NCI-H2196 (cell line): ENCODE measurements around the gene SLC29A3.
"Not testable (repeated sequence)": the region's sequence is repeated elsewhere in the genome, so short reads cannot be mapped to it uniquely, and the experiment has no call there.

ENCODE experiments used
- DNase-seq: peaks from one replicate; lab custom pipeline; 2025; ENCODE audit not compliant: unreplicated experiment; lab: John Stamatoyannopoulos, UW

Gene SLC29A3

DNA sequence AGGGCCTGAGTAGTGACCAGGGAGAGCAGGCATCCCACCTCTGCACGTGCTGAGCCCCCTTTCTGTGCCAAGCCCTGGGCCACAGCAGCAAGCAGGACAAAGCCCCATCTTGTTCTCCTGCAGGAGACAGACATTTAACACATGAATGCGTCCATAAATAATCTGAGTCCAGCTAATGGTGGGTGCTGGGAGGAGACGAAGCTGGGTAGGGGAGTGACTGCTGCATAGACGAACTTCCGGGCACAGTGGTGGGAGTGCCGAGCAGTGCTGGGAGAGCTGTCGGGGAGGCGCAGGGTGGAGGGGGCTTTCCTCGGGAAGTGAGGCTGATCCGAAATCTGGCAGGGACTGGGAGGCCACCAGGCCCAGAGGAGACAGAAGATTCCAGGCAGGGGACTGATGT, 35.2 kb upstream of the SLC29A3 start:
- no peak for DNase-seq

DNA sequence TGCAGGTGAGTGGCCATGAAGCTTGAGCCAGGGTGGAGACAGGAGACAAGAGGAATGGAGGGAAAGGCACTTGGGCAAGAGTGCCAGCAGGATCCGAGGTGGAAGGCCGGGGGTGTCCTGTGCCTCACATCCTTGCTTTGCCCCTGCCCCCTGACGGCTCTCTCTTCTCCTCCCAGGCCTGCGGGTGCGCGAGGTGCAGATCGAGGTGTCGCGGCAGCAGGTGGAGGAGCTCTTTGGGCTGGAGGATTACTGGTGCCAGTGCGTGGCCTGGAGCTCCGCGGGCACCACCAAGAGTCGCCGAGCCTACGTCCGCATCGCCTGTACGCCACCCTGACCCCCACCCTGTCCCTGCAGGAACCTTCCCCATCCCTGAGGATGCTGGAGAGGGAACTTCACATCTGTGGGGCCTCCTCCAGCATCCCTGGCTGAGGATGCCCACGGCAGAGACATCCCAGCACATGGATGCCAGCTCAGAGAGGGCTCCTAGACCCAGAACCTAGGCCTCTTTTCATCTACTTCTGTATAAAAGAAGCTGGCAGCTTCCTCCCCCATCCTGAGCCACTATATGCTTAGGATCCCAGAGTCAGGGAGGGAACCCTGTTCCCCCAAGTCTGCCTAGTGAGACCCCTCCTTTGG, 34.4 kb upstream of the SLC29A3 start:
- DNase-seq = no peak

DNA sequence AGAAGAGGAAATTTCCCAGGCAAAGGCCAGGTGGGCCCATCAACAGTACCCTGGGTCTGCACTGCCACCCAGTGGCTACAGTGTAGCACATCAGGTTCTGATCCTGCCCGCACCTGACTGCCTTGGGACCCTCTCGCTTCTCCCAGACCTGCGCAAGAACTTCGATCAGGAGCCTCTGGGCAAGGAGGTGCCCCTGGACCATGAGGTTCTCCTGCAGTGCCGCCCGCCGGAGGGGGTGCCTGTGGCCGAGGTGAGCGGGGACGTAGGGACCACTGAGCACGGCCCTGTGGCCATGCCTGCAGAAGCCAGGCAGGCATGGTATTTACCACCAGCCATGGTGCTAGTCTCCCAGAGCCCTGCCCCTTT, 33.9 kb upstream of the SLC29A3 start:
- peak; percentile 24 for DNase-seq

DNA sequence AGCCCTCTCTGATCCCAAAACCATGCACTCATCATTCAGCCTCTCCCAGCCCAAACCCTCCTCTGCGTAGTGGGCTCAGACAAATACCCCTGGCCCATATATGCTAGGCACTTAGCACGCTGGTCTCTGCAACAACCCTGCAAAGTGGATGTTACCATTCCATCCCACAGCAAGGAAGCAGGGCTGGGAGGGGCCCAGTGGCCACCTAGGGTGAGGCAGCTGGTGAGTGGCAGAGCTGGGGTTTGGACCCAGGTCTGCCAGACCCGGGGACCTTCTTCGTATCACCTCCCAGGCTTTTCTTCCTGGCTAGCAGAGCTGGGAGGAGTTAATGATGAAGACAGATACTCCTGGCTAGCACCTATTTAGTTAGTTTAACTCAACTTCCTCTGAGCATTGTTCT, 33.1 kb upstream of the SLC29A3 start:
- DNase-seq = no peak

DNA sequence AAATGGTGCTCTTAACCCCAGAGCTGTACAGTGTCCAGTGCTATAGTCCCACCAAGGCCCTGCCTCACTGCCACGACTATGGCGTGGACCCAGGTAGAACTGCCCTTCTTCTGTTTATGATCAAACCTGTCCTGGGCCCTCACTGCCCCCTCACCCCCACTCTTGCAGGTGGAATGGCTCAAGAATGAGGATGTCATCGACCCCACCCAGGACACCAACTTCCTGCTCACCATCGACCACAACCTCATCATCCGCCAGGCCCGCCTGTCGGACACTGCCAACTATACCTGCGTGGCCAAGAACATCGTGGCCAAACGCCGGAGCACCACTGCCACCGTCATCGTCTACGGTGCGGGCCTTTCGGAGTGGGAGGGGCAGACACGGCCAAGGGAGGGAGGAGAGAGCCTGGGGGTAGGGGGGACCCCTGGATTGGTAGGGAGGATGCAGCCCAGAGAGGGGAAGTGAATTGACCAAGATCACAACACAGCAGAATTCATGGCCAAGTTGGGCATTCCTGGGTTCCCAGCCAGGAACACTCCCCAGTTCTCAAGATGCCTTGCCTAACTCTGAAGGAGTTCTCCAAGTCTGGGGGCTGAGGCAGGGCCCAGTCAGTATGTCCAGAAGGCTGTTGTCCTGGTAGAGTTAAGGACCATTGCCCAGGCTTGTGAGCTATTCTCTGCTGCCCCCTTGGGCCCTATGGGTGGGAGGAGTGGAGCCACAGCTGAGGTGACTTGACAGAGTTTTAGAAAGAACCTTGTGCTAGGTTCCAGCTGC, 32.4 kb upstream of the SLC29A3 start:
- no peak for DNase-seq

DNA sequence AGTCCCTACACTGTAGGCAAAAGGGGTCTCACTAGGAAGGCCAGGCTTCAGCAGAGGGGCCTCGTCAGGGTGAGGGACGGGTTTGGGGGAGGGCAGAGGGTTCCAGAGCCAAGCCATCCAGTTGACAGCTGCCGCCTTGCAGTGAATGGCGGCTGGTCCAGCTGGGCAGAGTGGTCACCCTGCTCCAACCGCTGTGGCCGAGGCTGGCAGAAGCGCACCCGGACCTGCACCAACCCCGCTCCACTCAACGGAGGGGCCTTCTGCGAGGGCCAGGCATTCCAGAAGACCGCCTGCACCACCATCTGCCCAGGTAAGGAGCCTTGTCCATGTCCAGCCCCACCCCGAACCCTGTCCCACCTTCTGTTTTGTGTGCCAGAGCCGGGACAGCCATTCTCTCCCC, 31.6 kb upstream of the SLC29A3 start:
- no peak for DNase-seq

DNA sequence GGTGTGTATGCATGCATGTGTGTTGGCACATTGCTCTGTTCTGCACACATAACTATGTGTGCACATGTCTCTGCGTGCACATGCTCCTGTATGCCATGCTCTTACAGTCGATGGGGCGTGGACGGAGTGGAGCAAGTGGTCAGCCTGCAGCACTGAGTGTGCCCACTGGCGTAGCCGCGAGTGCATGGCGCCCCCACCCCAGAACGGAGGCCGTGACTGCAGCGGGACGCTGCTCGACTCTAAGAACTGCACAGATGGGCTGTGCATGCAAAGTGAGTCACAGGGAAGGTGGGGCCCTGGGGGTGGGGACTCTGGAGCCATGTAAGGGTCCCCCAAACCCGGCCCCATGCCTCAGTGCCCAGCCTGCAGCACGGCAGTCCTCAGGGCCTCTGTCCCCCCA, 30.6 kb upstream of the SLC29A3 start:
- DNase-seq = no peak

DNA sequence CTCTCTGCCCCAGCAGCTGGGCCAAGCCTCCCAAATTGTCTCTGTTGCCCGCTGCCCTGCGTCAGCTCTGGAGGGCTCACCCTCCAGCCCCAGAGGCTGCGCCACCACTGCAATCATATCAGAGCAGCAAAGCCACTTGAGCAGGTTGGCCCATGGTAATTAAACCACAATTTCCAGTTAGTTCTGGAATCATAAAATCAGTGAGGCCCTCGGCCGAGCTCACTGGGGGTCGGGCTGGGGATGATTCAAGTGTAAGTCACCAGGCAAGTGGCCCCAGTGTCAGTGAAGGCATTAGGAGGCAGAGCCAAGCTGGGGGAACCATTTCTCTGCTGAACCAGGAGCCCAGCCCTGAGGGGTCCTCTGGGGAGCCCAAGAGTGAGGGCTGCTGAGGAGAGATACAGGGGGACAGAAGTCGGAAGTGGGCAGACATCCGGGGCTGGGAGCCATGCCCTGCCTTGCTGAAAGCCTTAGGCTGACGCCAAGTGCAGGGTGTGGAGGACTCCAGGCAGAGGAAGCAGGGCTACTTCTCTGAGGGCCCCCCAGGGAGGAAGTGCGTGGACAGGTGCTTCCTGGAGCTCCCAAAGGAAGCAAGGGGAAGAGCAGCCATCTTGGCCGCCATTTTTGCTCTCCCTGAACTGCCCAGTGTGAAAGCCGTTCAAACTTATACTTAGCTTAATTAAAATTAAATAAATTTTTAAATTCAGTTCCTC, 29.5 kb upstream of the SLC29A3 start:
- DNase-seq = no peak

DNA sequence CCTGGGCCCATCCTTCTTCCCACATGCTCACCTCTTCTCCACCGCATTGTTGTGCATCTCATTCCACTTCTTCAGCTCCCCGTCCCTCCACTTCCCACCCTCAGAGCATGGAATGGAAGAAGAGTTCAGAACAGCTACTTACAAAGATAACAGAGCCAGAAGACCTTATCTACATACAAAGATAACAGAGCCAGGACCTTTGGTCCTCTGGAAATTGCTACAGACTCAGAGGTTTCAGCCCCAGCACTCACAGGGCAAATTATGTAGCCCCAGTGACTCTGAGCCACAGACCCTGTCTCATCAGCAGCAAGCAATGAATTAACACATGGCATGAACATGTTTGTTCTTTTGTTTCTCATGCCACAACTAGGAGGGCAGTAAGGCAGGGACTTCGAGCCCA, 28.7 kb upstream of the SLC29A3 start:
- DNase-seq = no peak

DNA sequence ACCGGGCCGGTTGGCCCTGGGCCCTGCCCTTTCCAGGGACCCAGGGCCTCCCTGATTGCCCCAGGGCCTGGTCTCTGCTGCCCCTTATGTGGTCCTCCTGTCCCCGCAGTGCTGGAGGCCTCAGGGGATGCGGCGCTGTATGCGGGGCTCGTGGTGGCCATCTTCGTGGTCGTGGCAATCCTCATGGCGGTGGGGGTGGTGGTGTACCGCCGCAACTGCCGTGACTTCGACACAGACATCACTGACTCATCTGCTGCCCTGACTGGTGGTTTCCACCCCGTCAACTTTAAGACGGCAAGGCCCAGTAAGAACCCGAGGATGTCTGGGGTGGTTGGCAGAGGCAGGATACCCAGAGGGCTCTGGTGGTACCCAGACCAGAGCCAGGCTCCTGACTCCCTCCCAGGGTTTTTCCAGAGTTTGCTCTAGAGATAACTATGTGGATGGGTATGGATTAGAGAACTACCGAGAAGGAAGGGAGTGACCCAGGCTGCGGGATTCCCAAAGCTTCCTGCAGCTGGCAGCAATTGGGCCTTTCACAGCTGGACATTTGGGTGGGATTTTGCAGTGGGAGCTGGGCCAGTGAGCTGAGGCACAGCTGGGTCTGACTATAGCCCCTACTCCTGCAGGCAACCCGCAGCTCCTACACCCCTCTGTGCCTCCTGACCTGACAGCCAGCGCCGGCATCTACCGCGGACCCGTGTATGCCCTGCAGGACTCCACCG, 28.1 kb upstream of the SLC29A3 start:
- DNase-seq = no peak

DNA sequence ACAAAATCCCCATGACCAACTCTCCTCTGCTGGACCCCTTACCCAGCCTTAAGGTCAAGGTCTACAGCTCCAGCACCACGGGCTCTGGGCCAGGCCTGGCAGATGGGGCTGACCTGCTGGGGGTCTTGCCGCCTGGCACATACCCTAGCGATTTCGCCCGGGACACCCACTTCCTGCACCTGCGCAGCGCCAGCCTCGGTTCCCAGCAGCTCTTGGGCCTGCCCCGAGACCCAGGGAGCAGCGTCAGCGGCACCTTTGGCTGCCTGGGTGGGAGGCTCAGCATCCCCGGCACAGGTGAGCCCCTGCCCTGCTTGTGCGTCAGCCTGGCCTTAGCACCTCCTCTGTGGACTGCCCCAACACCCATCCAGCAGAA, 27.5 kb upstream of the SLC29A3 start:
- no peak for DNase-seq

DNA sequence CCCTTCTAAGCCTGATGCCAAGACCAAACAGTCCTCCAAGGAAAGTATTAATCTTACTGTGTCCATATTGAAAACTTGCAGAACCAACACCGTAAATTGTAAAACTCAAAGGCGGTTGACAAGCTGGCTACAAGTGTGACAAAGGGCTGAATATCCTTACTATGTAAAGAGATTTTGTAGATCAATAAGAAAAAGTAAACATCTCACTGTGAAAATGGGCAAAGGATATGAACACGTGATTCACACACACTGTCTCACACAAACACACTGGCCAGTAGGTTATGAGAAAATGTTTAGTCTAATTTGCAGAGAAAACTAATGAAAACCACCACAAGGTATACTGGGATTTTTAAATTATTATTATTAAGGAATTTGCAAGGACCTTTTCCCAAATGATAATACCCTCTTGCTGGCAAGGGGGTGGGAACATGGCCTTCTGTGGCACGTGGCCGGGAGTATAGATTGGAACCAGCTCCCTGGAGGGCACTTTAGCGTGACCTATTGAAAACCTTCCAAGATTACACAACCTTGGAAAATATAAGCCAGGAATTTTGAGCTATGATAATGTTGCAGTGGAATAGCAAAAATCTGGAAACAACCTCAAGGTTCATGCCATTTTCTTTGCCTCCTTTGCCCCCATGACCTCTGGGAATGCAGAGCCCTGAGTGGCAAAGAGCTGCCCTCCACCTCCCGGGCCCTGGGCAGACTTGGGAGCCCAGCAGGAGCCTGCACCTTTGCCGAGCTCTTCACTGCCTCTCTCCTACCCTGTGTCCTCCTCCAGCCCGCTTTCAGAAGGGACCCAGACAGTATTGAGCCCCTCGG, 26.2 kb upstream of the SLC29A3 start:
- DNase-seq = no peak

DNA sequence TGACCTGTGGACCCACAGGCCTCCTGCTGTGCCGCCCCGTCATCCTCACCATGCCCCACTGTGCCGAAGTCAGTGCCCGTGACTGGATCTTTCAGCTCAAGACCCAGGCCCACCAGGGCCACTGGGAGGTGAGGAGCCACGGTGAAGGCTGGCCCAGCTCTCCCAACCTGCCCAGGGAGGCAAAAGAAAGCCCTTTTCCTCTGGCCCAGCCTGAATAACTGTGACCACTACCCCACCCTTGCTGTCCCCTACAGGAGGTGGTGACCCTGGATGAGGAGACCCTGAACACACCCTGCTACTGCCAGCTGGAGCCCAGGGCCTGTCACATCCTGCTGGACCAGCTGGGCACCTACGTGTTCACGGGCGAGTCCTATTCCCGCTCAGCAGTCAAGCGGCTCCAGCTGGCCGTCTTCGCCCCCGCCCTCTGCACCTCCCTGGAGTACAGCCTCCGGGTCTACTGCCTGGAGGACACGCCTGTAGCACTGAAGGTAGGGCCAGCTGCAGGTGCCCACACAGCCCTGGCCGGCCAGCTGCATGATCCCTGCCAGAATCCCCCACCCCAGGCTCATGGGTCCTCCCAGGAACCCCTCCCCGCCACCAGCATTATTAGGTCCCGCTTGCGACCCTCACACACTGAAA, 25.5 kb upstream of the SLC29A3 start:
- DNase-seq = peak; percentile 36

DNA sequence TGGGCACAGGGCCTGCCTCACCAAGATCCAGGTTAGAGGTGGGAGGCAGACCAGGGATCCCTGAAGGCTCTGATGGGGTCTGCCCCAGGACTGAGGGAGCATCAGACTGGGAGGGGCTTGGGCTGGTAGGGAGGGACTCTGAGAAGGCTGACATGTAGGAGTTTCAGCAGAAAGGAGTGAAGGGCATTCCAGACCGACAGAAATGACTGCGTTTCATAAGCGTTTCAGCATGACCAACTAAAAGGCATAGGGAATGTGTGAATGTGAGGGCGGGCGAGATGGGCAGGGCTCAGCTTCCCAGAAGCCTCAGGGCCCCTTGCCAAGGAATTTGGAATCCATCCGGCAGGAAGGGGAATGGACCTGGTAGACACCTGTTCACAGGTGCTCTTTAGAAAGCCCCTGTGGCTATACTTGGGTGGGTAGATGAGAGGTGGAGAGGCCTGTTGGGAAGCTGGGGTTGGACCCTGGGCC, 24.9 kb upstream of the SLC29A3 start:
- DNase-seq = peak; percentile 46

DNA sequence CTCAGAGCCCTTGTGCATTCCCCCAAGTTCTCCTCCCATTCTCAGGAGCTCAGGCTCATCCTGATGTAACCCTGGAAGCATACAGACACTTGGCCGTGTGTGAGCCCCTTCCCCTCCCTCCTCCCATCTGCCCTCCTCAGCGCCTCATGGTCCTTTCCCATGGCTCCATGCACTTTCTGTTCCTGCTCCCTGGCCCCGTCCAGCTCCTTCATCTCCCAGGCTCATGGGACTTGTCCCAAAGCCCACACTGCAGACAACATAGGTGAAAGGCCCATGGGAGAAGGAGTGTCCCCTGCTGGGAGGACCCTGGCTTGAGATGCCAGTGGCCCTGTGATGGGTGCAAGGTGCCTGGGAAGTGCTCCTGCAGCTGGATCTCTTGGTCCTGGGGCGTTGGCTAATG, 24.2 kb upstream of the SLC29A3 start:
- DNase-seq = no peak

DNA sequence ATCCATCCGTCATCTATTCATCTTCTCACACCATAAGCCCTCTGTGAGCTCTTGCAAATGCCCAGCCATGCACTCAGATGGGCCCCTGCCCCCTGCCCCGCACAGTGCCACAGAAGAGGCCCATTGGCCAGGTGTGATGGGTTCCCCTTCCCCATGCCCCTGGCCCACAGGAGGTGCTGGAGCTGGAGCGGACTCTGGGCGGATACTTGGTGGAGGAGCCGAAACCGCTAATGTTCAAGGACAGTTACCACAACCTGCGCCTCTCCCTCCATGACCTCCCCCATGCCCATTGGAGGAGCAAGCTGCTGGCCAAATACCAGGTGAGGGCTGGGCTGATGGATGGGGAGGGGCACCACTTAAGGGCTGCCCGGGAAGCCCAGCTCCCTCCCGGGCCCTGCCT, 23.4 kb upstream of the SLC29A3 start:
- no peak for DNase-seq

DNA sequence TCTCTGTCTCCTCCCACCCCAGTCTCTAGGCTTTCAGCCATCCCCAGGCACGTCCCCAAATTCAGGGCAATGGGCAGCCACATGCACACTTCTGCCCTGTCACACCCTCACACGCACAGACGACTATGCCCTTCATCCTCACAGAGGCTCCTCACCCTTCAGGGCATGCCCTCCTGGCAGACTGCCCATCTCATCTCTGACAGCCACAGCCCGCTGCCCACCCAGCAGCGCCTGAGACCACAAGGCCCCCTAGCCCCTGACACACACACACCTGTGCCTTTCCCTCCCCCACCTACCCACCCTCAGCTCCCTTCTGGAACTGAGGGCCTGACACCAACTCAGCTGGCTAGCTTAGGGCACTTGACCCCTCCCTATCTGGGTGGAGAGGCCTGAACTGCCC, 23.0 kb upstream of the SLC29A3 start:
- DNase-seq = no peak

DNA sequence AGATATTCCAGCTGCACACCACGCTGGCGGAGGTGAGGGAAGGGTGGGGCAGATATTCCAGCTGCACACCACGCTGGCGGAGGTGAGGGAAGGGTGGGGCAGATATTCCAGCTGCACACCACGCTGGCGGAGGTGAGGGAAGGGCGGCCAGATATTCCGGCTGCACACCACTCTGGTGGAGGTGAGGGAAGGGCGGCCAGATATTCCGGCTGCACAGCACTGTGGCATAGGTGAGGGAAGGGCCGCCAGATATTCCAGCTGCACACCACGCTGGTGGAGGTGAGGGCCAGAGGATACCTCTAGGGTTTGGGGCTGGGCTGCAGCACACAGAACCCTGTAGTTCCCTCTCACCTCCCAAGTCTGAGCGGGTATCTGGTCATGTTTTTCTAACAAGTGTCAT, 22.2 kb upstream of the SLC29A3 start:
- not testable (repeated sequence) for DNase-seq

DNA sequence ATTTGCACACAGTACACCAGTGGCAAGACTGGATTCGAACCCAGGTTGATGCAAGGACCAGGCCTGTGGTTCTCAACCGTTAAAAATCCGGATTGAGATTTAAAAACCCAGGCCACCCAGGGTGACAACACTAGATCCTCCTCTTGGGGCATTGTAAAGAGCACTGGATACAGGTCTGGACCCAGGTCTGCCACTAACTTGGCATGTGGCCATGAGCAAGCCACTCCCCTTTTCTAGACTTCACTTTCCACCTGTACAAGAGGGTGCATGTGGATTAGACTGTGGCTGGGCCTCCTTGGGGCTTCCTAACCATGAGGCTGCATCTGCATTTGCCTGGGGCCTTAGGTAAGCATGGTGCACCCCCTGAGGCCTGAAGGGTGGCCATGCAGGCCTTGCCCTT, 21.7 kb upstream of the SLC29A3 start:
- DNase-seq = no peak

DNA sequence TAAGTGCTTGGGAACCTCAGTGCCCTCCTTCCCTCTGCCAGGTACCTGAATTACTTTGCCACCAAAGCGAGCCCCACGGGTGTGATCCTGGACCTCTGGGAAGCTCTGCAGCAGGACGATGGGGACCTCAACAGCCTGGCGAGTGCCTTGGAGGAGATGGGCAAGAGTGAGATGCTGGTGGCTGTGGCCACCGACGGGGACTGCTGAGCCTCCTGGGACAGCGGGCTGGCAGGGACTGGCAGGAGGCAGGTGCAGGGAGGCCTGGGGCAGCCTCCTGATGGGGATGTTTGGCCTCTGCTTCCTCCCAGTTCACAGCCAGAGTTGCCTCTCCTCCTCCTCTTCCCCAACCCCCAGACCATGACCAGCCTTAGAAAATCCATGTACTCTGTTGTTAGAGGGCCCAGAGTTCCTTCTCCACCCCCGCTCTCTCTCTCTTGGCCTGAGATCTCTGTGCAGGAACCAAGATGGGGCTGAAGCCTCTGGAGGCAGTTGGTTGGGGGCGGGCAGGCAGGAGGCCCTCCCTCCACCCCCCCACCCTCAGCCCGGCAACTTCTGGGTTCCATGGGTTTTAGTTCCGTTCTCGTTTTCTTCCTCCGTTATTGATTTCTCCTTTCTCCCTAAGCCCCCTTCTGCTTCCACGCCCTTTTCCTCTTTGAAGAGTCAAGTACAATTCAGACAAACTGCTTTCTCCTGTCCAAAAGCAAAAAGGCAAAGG, 19.8 kb upstream of the SLC29A3 start:
- DNase-seq = no peak
